Sigmoid colon (tissue), 4 donors: Measurements from ENCODE around the gene ZNHIT6.

Experiments
- POLR2A ChIP-seq, 2 donors: fragments of 450-650 bp; IDR thresholded peaks; one replicate each; pipeline ENCODE4 v1.6.1; 2016; ENCODE audit warnings: antibody characterized with exemption in 2 of 2, mild to moderate bottlenecking in 2 of 2, moderate library complexity in 2 of 2
- POLR2AphosphoS5 ChIP-seq, 4 donors: sonication (generic); formaldehyde crosslinking; IDR thresholded peaks; one replicate each; pipeline ENCODE4 v1.6.1; 2017; ENCODE audit warnings: antibody characterized with exemption in 4 of 4
- TF ChIP-seq, protein P1 (sequence below), 4 experiments: fragments of 450-650 bp in 3 of 4; fragments of 200-600 bp in 1 of 4; IDR thresholded peaks; one replicate each; pipeline ENCODE4 v1.5.1; 2016 to 2019; ENCODE audit warnings: antibody characterized with exemption in 4 of 4, mild to moderate bottlenecking in 3 of 4, moderate library complexity in 2 of 4

DNA sequence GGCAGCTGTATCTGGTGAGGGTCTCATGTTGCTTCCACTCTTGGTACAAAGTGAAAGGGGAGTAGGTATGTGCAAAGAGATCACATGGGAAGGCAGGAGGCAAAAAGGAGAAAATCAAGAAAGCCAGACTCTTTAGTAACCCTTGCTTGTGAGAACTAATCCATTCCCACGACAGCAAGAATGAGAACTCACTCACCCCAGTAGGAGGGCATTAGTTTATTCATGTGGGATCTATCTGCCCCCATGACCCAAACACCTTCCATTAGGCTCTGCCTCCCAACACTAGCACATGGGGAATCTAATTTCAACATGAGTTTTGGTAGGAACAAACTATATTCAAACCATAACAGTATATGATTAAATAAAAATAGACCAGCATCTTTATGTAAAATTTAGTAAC lies 57.6 kb downstream of the ZNHIT6 start:
- TF ChIP-seq, protein P1, sequence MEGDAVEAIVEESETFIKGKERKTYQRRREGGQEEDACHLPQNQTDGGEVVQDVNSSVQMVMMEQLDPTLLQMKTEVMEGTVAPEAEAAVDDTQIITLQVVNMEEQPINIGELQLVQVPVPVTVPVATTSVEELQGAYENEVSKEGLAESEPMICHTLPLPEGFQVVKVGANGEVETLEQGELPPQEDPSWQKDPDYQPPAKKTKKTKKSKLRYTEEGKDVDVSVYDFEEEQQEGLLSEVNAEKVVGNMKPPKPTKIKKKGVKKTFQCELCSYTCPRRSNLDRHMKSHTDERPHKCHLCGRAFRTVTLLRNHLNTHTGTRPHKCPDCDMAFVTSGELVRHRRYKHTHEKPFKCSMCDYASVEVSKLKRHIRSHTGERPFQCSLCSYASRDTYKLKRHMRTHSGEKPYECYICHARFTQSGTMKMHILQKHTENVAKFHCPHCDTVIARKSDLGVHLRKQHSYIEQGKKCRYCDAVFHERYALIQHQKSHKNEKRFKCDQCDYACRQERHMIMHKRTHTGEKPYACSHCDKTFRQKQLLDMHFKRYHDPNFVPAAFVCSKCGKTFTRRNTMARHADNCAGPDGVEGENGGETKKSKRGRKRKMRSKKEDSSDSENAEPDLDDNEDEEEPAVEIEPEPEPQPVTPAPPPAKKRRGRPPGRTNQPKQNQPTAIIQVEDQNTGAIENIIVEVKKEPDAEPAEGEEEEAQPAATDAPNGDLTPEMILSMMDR (IDR thresholded peaks at IDR 0.05) = no peak
- TF ChIP-seq POLR2AphosphoS5 (IDR thresholded peaks at IDR 0.05) = no peak
- TF ChIP-seq POLR2A (IDR thresholded peaks at IDR 0.05) = no peak
